GM21786 (cell line): ENCODE results near the gene ZFP2.
A peak's percentile ranks its signal among the peaks of the same experiment; 100 is the strongest.
"Not testable (repeated sequence)": the region's sequence is repeated elsewhere in the genome, so short reads cannot be mapped to it uniquely, and the experiment has no call there.

ENCODE experiments used
- ATAC-seq: cut with Tn5 transposase; IDR thresholded peaks from one replicate; pipeline ENCODE4 v1.9.1; 2021; ENCODE audit not compliant: unreplicated experiment

Gene ZFP2

DNA sequence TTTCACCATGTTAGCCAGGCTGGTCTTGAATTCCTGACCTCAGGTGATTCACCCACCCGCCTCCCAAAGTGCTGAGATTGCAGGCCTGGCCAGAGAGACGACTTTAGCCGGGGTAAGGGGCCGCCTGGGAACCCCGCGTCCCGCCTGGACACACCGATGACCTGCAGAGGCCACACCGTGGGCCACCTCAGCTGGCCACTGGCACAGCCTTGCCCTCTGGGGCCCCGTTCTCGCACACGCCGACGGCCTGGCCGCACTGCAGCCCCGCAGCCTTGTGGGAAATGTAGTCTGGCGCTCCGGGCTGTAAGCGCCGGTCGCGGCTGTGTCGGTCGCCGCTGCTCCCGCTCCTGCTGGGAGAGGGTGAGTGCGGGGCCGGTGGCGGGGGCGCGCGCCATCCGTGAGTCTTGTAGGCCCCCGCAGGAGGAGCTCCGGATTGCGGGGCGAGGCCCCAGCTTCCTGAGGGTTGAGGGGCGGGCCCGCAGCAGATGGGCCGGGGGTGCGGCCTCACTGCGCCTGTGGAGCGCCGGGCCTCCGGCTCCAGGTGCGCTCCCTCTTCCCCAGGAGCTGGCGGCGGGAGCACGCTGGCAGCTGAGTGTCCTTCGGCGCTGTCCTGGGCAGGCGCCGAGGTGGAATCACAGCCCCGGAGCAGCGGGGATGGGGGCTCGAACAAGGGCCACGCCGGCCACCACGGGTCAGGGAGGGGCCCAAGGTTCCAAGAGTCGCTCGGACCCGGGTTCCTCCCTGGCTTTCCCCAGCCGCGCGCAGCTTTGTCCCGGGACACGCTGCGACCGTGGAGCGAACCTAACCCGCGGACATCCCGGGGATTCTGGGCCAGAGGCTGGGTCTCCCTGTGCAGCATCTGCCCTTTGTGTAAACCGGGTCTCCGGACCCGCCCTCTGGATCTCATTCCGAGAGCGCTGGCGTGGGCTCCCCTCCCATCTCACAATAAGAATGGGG, at the start of gene ZFP2:
Gene ZFP2, plus strand, starts transcription at position 299 of the 957 bp plus-strand sequence. CDS start 35,401 bp downstream, outside the sequence.
- peak; percentile 77 for ATAC-seq

DNA sequence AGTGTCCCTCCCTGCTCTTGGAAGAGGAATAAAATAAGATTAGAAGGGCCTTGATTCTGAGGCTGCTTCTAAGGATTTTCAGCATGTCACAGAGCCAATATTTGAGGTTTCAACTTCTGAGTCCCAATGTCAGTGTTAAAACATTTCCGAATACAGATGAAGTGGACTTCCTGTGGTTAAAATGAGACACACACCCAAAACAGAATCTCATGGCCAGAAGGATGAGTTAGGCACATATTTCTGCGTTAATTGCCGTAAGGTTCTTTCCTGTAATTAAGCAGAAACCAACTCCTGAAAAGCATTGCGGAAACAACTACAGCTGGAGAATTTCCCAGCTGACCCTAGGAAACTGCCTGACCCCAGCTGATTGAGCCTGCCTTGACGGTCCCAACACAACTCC, 46.4 kb upstream of the ZFP2 start:
- ATAC-seq = no peak

DNA sequence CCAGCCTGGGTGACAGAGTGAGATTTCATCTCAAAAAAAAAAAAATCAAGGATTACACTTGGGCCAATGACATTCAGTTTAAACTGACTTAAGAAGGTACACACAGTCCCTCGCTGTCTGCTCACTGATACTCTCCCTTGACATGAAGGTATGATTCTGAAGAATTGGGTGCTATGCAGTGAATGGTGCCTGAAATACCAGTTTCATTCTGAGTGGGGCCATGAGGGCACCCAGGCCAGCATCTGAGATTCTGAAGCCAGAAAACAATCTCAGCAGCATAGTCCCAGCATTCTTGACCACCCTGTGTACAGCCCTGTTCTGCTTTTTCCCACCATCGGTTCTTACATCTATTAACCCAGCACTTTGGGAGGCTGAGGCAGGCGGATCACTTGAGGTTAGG, 43.8 kb upstream of the ZFP2 start:
- ATAC-seq = no peak

DNA sequence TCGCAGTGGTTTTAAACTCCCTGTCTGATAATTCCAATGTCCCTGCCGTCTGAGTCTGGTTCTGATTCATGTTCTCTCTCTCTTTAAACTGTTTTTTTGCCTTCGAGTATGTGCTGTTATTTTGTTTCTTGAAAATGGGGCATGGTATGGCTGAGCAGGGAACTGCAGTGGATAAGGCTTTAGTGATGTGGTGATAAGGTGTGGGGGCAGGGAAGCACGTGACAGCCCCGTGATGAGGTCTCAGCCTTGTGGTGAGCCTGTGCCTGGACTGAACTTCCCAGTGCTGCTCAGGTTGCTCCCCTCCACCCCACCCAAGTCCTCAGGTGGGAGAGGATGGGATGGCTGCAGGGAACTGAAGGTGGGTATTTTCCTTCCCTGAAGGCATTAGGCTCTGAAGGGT, 41.4 kb upstream of the ZFP2 start:
- no peak for ATAC-seq

DNA sequence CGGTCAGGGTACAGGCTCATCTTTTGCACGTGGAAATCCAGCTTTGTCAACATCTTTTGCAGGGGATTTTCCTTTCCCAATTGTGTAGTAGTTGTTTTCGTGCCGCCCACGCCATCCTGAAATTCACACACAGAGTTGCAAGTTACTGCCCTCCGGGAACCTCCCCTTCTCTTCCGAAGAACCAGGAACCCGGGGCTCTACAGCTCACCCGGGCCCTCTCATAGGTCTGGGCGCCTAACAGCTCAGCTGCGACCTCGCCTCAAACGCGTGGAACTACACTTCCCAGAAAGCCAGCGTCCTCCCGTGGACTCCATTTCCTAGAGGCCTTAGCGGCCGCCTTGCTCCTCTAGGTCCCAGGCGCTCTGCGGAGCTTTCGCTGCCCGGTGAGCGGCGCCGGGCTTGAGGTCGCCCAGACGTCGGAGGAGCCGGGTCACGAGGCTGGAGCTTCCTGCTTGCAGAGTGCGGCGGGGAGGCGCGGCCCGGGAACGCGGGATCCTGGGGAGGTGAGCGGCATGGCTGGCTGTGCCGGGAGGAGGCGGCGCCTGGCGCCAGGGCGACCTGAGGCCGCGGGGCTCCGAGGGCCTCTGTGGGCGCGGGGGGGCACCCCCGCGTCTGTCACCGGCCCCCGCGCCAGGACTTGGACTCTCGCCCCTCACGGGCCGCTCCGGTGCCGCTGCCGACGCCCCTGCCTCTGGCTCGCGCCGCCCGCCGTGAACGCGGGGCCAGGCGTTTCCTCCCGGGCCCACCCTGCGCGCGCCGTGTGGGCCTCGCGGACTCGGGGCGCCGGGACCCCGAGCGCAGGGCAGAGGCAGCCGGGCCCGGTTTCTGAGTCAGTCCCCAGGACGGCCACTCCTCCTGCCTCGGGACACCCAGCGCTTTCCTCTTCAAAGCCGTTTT, 35.8 kb upstream of the ZFP2 start, which contains the start of gene ZNF354B:
Gene ZNF354B, plus strand, starts transcription at position 329 of the 897 bp plus-strand sequence. CDS start 1,095 bp downstream, outside the sequence.
- ATAC-seq = peak; percentile 99

DNA sequence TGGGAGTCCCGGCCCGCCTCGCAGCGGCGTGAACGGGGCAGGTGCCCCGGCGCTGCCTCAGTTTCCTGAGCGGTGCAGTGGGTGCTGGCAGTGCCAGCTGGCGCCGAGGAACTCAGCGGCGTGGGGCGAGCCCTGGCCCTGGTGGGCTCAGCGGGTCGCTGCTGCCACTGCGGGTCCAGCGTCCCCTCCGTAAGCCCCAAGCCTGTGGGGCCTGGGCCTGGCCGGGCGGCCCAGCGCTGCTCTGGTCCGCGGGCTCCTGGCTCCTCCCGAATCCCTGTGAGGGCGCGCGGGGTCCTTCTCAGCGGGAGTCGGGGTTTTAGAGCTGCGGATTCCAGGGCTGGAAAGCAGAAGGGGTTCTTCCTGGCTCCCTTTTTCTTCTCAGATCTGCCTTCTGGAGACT, 35.1 kb upstream of the ZFP2 start:
- not testable (repeated sequence) for ATAC-seq

DNA sequence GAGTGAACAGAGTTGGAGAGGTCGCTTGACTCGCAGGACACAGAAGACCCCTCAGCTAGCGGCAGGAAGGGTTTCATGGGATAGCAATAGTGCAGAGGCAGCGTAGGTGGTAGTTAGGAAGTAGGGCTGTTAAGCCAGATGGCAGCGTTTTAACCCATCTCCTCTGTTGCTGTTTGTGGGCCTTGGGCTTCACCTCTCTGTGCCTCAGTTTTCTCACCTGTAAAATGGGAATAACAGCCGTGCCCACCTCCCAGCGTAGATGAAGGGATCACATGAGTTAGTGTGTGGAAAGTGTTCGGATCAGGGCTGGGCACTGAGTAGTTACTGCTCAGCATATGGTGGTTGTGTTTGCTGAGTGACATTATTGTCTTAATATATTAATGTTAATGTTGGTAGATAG, 34.1 kb upstream of the ZFP2 start:
- no peak for ATAC-seq

DNA sequence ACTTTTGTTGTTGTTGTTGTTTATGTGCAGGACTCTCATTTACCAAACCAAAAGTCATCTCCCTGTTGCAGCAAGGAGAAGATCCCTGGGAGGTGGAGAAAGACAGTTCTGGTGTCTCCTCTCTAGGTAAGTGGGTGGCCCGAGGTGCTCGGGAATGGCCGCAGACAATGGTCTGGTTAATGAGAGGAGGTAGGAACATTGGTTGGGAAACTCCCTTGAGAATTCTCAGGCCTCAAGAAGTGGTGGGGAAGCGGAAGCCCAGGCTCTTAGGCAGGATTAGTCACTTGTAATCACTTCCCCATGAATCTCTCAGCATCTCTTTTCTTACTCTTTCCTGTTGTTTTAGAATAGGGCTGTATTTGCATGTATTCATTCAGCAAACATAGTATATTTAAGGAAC, 28.8 kb upstream of the ZFP2 start:
- no peak for ATAC-seq

DNA sequence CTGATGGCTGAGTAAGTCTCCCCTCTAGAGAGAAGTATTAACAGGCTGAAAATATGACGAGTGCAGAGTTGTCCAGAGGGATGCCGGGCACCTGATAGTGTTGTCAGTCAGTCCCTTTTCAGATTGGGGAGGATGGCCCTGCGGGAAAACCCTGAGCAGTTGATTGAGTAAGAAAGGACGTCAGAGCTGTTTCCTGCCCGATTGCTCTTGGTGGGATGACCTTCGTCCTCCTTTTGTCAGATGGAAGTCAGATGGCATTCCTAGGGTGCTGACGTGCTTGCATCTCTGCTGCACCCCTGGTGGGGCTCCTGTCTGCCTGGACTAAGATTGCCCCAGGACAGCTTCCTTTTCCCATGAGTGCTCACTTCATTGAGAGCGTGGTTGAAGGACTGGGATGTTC, 26.1 kb upstream of the ZFP2 start:
- no peak for ATAC-seq

DNA sequence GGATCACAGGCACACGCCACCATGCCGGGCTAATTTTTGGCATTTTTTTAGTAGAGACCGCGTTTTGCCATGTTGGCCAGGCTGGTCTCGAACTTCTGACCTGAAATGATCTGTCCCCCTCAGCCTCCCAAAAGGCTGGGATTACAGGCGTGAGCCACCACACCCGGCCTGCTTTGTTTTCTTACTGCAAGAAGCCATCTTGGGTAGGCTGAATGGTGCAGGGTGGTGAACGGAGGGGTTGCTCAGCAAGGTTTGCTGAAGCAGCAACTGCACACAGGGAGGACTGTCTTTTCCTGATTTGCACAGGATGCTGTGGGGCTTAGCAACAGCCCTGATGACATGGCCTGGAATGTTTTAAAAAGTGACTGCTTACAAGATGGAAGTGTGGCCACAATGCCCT, 25.3 kb upstream of the ZFP2 start:
- ATAC-seq = no peak

DNA sequence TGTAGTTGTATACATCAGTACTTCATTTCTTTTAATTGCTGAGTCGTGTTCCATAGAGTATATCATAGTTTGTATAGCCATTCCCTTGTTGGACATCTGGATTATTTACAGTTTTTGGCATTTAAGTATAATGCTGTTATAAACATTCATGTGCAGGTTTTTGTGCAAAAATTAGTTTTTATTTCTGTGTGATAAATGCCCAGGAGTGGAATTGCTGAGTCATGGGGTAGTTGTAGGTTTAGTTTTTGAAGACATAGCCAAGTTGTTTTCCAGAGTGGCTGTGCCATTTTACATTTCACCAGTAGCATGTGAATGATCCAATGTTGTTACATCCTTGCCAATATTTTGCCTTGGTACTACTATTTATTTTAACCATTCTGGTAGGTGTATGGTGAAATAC, 23.4 kb upstream of the ZFP2 start:
- ATAC-seq = no peak

DNA sequence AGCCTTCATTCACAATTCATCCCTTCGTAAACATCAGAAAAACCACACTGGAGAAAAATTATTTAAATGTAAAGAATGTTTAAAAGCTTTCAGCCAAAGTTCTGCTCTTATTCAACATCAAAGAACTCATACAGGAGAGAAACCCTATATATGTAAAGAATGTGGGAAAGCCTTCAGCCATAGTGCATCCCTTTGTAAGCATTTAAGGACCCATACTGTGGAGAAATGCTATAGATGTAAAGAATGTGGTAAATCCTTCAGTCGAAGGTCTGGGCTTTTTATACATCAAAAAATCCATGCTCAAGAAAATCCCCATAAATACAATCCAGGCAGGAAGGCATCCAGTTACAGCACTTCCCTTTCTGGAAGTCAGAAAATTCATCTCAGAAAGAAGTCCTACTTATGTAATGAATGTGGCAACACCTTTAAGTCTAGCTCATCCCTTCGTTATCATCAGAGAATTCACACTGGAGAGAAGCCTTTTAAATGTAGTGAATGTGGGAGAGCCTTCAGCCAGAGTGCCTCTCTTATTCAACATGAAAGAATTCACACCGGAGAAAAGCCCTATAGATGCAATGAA, 12.5 kb upstream of the ZFP2 start:
- not testable (repeated sequence) for ATAC-seq

DNA sequence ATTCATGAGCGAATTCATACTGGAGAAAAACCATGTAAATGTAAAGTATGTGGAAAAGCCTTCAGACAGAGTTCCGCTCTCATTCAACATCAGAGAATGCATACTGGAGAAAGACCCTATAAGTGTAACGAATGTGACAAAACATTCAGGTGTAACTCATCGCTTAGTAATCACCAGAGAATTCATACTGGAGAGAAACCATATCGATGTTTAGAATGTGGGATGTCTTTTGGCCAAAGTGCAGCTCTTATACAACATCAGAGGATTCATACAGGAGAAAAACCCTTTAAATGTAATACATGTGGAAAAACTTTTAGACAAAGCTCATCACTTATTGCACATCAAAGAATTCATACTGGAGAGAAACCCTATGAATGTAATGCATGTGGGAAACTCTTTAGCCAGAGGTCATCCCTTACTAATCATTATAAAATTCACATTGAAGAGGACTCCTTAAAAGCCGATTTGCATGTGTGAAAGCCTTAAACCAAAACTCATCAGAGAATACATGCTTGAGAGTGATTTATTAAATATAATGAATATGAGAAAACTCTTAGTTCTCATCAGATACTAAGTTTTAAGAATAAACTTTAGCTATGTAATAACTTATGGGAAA, 11.8 kb upstream of the ZFP2 start:
- no peak for ATAC-seq

DNA sequence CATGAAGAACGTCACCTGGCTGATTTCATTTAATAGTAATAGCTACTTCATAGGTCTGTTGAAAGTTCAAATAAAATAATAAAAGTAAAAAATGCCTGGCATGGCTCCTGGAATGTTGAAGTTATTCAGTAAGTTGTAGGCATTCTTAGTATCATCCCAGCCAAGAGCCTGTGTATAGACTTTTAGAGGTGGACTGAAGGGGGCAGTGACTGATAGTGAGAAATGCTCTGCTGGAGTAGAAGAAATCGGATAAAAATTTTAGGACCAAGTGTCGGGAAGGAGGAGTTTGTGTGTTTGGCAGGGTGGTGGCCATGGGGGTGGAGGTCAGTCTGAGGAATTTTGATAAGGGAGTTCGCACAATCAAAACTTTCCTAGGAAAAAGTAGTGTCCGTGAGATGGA, 3.6 kb downstream of the ZFP2 start:
- ATAC-seq = no peak

DNA sequence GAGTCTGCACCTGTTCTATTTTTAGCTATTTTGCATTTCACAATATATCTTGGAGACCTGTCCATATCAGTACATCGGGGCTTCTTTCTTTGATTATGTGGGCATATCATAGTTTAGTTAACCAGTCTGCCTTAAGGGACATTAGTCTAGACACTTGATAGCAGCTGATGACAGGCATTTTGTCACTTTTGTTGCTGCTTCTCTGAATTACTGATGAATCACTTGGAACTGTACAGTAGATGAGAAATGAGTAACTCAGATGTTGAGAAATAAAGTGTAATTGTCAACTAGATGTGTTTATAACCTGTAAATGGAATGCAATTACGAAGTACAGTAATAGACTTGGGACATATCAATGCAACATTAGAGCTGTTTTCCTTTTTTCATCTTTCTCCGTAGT, 7.1 kb downstream of the ZFP2 start:
- ATAC-seq = no peak

DNA sequence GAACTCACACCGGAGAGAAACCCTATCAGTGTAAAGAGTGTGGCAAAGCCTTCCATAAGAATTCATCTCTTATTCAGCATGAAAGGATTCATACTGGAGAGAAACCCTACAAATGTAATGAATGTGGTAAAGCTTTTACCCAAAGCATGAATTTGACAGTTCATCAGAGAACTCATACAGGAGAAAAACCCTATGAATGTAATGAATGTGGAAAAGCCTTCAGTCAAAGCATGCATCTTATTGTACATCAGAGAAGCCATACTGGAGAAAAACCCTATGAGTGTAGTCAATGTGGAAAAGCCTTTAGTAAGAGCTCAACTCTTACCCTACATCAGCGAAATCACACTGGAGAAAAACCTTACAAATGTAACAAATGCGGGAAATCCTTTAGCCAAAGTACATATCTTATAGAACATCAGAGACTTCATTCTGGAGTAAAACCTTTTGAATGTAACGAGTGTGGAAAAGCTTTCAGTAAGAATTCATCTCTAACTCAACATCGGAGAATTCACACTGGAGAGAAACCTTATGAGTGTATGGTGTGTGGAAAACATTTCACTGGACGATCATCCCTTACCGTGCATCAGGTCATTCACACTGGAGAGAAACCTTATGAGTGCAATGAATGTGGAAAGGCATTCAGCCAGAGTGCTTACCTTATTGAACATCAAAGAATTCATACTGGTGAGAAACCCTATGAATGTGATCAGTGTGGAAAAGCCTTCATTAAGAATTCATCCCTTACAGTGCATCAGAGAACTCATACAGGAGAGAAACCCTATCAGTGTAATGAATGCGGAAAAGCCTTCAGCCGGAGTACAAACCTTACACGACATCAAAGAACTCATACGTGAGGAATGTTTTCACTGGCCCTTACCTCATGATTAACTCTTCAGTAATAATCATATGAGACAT, 36.4 kb downstream of the ZFP2 start:
- ATAC-seq = no peak

DNA sequence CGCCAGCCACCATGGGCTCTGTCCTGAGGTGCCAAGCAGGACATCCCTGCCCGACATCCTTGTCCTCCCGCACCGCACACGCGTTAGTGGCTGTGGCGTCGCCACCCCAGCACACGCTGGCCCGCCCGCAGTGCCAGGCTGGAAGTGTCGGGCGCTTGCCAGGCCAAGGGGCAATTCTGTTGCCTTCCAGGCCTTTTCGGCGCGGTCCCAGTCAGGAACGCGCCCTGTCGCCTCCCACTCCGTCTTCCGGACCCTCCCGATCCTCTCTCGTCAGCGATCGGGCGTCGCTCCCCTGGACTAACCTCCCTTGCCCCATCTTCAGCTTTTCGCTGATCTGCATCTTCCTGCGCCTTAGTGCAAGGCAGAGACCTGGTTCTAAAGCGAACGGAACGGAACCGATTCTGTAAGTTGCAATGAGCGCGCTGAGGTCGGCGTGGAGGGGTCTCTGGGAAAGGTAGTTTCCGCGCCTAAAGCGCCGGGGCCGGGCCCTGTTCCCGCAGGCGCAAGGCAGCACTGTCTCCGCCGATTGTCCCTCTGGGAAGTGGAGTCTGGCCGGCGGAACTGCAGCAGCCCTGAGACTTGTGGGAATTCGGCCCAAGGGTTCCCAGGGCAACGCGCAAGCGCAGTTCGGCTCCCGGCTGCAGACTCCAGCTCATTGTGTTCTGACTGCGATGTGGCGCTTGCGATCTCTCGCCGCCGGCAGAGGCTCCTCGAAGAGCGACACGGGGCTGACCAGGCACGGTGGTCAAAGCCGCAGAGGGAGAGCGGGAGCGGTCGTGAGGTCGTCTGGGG, 45.1 kb downstream of the ZFP2 start, which contains the start of gene ZNF454:
Gene ZNF454, plus strand, starts transcription at position 630 of the 792 bp plus-strand sequence. CDS start 1,594 bp downstream, outside the sequence.
- ATAC-seq = no peak

DNA sequence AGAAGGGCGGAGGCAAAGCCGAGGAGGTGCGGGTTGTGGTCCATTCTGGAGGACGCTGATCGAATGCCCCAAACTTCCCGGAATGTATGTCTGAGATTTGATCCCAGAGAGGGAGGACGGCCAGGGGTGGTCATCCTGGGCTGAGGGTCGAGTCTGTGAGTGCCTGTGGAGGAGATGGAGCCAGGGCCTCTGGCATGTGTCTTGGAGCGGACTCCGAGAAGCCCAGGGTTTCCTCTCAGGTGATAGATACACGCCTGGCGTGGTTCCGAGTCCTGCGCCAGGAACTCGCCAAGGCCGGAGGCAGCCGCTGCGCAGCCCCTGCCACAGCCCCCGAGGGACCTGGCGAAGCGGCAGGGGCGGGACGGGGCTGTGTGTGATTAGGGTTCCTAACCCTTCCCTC, 45.6 kb downstream of the ZFP2 start:
- ATAC-seq = no peak
